ENCODE measurements around the gene UNC80. TPM values are rescaled to one million over a fixed set of nuclear protein-coding genes. Genes with fewer than 3 reads are reported as not detected.

Gene UNC80
- total RNA-seq, 1 donor from 2014 or later, result not detected

GRCh38 chr2:209805351-209805750 is 33.7 kb downstream of the UNC80 start:
- DNase-seq (ENCODE audit: low spot score) (no peak), ATAC-seq (no peak)

DNA sequence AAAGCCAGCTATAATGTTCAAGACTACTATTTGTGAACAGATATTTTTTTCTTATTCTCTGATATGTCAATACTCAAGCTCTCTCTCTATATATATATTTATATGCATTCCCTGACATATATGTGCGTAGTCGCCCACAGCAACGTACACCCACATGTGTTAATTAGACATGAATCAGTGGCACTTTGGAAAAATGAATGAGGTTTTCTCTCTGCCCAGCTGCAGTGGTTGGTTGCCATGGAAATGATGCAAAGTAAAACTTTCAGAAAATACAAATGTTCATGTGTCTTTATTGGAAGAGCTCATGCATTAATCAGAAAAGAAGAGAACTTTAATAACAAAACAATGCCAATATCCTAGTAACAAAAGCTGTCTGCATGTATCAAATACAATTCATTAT is 34.7 kb downstream of the UNC80 start:
- ATAC-seq (no peak), DNase-seq (ENCODE audit: low spot score) (no peak)

DNA sequence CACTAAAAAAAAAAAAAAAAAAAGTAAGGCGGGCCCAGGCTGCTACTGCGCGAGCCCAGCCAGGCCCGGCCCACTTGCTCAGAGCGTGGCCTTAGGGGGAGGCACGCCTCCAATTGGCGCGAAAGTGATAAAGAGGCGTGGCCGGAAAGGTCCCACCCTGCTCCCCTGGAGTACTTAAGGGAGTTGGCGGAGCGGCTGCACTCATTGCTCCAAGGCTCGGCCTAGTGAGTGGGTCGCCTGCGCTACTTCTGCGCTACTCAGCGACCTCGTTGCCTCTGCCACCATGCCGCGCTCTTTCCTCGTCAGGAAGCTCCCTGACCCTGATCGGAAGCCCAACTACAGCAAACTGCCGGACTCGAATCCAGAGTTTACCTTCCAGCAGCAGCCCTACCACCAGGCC is 36.9 kb downstream of the UNC80 start:
- DNase-seq (ENCODE audit: low spot score) (no peak), ATAC-seq (no peak)

DNA sequence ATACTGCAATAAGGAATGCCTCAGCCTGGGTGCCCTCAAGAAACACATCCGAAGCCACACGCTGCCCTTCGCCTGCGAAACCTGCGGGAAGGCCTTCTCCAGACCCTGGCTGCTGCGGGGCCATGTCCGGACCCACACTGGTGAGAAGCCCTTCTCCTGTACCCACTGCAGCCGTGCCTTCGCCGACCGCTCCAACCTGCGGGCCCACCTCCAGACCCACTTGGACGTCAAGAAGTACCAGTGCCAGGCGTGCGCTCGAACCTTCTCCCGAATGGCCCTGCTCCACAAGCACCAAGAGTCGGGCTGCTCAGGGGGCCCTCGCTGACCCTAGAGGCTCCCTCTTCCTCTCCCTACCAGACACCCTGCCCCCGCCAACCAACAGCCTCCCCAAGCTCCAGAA is 37.6 kb downstream of the UNC80 start:
- no peak for DNase-seq (ENCODE audit: low spot score)
- no peak for ATAC-seq

DNA sequence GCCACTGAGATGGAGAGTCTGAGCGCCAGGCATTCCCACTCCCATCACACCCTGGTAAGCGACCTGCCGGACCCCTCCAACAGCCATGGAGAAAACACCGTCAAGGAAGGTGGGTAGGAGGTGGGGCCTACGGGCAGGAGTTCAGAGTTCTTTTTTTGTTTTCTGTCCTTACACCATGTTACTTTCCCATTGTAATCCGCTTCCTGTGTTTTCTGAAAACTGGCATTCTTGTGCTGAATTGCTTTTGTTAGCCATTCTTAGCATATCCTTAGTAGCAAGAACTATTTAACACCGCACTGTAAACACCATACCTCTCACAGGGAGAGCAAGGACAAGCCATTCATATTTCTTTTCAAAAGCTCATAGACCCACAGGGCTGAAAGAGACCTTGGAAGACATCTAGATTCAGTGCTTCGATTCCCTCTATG is 46.2 kb downstream of the UNC80 start:
- DNase-seq (ENCODE audit: low spot score), result no peak
- ATAC-seq, result no peak

DNA sequence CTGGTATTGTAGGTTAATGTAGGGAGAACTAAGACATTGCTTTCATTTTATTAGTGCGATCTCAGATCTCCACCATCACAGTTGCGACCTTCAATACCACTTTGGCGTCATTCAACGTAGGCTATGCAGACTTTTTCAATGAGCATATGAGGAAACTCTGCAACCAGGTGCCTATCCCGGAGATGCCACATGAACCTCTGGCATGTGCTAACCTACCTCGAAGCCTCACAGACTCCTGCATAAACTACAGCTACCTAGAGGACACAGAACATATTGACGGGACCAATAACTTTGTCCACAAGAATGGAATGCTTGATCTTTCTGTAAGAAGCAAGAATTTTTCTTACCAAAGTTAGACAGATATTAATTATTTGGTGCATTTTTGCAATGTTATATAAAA is 47.3 kb downstream of the UNC80 start:
- no peak for ATAC-seq
- DNase-seq (ENCODE audit: low spot score), result no peak

GRCh38 chr2:209821806-209822205 is 50.2 kb downstream of the UNC80 start:
- ATAC-seq, result no peak
- DNase-seq (ENCODE audit: low spot score), result no peak

GRCh38 chr2:209823484-209823883 is 51.9 kb downstream of the UNC80 start:
- DNase-seq (ENCODE audit: low spot score), result no peak
- ATAC-seq, result no peak

GRCh38 chr2:209824391-209824790 is 52.8 kb downstream of the UNC80 start:
- DNase-seq (ENCODE audit: low spot score), result no peak
- no peak for ATAC-seq

DNA sequence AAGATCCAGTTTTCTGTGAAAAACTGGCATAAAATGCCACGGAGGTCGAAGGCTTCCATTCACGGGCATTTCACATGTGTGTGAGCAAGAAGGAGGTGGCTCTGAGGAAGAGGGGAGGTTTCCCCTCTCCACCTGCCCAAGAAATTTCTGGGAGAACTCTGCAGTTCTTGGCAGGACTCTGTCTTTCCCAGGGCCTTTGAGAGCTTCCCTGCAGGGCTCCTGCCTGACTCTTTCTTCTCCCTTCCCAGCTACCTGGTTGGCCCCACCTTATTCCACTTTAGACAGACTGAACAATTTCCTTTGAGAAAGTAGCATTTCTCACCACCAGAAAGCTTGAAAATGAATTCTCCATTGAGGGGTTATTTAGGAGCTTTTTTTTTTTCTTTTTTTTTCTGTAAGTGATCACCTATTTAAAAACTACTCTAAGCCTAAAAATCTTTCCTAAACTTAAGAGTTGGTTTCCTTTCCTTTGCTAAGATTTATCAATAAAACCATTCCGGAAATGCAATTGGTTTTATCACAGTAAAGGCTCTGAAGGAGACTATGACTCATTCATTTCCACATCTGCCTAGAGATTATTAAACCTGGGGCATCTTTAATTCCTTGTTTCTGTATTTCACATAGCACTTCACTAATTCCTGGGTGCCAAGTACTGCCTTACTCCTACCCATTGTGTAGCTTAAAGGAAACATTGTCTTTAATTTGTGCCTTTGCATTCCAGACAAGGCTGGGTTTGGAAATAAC is 59.3 kb downstream of the UNC80 start:
- ATAC-seq (no peak), DNase-seq (ENCODE audit: low spot score) (no peak)

DNA sequence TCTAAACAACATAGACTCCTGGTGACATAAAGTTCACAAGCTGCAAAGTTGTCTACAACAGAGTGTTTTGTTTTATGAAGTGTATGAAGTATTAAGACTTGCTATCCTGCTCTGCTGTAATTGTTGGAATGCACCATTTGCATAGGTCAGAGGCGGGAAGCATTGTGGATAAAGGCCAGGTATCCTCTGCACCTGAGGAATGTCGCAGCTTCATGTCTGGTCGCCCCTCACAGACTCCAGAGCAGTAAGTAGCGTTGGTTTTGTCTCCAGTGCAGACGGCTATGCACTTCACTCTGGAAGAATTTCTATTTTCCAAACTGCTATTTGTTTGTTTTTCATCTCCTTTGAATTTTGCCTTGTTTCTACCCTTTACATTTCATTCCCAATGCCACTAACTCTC is 63.1 kb downstream of the UNC80 start:
- DNase-seq (ENCODE audit: low spot score) (no peak), ATAC-seq (no peak)

GRCh38 chr2:209840434-209840833 is 68.8 kb downstream of the UNC80 start:
- no peak for DNase-seq (ENCODE audit: low spot score)
- no peak for ATAC-seq

GRCh38 chr2:209845666-209846065 is 74.0 kb downstream of the UNC80 start:
- ATAC-seq (no peak), DNase-seq (ENCODE audit: low spot score) (no peak)

GRCh38 chr2:209864716-209865295 is 93.2 kb downstream of the UNC80 start:
- ATAC-seq (no peak), DNase-seq (ENCODE audit: low spot score) (no peak)

DNA sequence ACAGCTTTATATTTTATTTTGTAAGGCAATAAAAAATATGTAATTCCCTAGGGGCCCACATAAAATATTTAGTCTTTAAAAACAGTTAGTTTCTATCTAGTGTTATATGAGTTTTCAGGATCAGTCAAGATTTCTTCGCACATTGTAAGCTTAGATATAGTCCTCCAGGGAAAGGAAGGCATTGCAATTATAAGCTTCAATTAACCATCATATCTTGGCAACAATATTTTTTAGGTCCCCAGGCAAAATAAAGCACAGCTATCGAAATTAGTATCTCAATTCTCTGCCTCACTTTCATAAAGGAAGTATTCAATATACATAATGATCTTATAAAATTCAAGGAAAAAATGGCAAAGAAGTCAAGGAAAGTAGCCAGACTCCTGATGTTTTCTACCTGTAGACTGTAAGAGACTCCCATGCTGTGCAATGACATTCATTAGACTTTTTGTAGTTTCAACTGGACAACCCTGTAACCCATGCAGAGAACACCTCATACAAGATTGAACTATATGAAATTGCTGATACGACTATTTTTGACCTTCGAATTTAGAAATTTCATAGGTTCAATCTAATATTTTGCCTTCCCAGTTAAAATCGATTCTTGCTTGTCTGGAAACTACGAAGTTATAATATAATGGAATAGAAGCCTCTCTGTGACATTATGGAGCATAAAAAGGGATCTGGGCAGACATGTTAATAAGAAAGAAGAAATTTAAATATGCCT is 96.8 kb downstream of the UNC80 start:
- no peak for ATAC-seq
- DNase-seq (ENCODE audit: low spot score), result no peak

- DNase-seq (ENCODE audit: low spot score), result no peak
- ATAC-seq, result no peak
These were observed 98.4 kb downstream of the UNC80 start for GRCh38 chr2:209870067-209870466.

DNA sequence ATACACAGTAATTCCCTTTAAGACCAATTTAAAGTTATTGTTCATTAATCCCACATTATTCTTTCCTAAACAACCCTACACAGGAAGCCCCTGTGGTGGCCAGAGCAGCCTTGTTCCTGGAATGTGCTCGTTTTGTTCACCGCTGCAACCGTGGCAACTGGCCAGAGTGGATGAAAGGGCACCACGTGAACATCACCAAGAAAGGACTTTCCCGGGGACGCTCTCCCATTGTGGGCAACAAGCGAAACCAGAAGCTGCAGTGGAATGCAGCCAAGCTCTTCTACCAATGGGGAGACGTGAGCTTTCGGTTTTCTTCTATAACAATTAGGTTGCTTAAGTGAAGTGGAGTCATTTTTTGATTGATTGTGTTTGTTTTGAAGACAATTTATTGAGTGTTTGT is 101.0 kb downstream of the UNC80 start:
- ATAC-seq (no peak), DNase-seq (ENCODE audit: low spot score) (no peak)

DNA sequence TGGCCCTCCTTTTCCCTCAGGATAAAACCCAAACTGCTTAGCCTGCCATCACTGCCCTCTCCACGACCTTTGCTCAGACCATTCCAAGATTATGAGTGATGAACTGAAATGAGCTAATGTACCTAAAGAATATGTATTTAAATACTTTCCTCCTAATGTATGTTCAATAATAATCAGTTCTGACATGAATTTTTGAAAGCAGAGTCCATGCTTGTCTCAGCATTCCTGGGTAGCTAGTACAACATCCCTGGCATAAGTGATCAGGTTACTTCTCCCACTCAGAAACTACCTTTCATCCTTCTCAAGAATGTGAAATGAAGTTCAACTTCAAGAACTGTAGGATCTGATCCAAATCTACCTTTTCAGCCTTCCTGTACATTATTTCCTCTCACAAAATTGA is 103.6 kb downstream of the UNC80 start:
- no peak for ATAC-seq

DNA sequence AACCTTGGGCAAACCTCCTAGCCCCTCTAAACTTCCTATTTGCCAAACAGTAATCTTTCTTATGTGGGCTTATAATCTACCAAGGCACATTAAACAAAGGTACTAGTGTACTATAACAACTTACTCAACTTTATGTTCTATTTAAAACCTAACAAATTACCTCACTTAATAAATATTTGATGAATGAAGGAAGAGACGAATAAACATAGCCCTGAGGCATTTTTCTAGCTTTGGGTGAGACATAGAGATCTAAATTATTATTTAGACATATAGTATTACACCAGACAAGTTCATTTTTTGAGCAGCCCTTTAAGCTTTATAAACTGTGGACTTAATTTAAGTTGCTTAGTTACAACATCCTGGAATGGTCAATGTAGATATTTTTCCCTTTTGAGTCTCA is 104.6 kb downstream of the UNC80 start:
- no peak for ATAC-seq
- DNase-seq (ENCODE audit: low spot score), result no peak

More for the DNA sequence above, 103.6 kb downstream of the UNC80 start:
- no peak for DNase-seq (ENCODE audit: low spot score)

GRCh38 chr2:209878701-209879100 is 107.1 kb downstream of the UNC80 start:
- DNase-seq (ENCODE audit: low spot score) (no peak), ATAC-seq (no peak)

DNA sequence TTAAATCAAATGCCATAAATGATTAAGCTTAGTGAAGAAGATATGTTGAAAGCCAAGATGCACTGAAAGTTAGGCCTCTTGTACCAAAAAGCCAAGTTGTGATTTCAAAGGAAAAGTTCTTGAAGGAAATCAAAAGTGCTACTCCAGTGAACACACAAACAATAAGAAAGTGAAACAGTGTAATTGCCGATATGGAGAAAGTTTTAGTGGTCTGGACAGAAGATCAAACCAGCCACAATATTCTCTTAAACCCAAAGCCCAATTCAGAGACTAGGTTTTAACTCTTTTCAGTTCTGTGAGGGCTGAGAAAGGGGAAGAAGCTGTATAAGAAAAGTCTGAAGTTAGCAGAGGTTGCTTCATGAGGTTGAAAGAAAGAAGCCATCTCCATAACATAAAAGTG is 129.0 kb downstream of the UNC80 start:
- no peak for ATAC-seq

DNA sequence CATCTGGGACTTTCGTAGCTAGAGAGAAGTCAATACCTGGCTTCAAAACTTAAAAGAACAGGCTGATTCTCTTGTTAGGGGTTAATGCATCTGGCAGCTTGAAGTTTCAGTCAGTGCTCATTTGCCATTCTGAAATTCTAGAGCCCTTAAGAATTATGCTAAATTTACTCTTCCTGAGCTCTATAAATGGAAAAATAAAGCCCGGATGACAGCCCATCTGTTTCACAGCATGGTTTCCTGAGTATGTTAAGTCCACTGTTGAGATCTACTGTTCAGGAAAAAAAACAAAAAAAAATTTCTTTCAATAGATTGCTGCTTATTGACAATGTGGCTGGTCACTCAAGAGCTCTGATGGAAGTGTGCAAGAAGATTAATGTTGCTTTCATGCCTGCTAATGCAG is 129.5 kb downstream of the UNC80 start:
- ATAC-seq, result no peak
- DNase-seq (ENCODE audit: low spot score), result no peak

More for the DNA sequence above, 129.0 kb downstream of the UNC80 start:
- no peak for DNase-seq (ENCODE audit: low spot score)
